Endometrial microvascular endothelial cells (primary cell): ENCODE data around the gene PLCD3. TPM values are rescaled to one million over a fixed set of nuclear protein-coding genes. Genes with fewer than 3 reads are reported as not detected.

Source experiments
- in situ Hi-C: cut with HindIII; loops from 2 replicates; pipeline ENCODE4 v1.10.0; 2017; ENCODE audit warnings: low sequenced_read_pairs, low pct_unique_long_range_greater_than_20kb; ENCODE audit errors: inconsistent ontology term
- total RNA-seq: library from RNA; depleted of rRNA; stranded (reverse); fragments of >200 nt; gene quantifications from one replicate; pipeline ENCODE4 v1.2.3, GENCODE V29; 2015; ENCODE audit errors: inconsistent ontology term

Gene PLCD3
- total RNA-seq, 1 donor from 2014 or later = 16.2 TPM

DNA sequence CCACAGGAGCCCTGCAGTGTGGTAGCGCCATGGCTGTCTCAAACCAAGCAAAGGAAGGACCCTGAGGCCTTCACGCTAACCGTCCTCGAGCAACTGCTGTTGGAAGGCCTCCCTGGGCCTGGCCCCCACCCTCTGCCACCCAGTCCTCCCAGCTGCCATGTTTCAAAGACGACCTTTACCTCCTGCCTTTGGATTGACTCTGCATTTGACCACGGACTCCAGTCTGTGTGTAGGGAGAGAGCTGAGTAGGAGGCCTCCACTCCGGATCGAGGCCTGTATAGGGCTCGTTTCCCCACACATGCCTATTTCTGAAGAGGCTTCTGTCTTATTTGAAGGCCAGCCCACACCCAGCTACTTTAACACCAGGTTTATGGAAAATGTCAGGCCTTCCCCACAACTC is 24.3 kb downstream of the PLCD3 start:
- in situ Hi-C loops = no loop called here

DNA sequence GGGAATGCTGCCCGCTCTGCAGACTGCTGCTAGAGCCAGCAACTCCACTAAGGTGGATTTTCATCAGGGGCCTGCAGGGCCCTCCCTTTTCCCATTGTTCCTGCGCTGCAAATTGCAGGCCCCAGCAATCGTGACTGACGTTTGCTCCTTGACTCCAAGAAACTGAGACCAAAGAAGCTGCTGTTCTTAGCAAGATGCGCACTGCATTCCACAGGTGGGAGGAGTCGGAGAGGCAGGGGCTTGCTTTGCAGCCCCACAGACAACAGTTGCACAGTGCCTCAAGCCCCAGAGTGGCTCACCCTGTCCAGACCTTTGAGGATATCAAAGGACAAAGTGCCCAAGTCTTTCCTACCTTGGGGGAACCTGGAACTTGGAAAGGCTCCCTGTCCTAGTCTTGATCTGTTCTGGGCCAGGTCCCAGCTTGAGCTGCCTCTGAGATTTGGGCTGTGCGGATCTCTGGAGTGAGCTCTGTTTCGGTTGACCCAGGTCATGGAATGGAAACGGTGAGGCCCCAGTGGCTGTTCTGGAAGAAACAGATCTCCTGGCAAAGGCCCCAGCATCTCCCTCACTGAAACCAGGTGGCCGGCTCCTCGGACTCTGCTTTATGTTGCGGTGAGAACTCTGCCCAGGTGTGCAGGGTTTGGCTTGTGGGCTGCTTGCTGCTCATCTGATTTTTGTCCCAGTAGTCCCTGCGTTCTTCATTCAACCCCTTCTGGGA is 24.9 kb downstream of the PLCD3 start:
- in situ Hi-C loops = no loop called here

DNA sequence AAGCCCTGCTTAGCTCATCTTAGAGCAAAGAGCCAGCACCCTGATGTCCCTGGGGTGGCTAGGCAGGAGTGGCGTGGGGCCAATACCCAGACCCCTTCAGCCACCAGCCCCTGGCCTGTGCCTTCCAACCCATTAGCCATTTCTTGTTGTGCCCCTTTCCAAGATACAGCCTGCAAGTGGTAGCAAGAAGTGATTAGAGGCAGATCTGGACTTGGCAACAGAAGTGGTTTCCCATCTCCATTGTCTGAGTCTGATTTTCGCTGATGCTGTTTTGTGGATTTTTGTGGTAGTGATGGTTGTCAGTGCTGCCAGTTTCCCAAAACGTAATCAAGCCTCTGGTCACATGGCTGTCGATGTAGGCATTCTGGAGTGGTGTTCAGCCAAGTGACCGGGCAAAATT is 25.7 kb downstream of the PLCD3 start:
- in situ Hi-C loops = no loop called here

DNA sequence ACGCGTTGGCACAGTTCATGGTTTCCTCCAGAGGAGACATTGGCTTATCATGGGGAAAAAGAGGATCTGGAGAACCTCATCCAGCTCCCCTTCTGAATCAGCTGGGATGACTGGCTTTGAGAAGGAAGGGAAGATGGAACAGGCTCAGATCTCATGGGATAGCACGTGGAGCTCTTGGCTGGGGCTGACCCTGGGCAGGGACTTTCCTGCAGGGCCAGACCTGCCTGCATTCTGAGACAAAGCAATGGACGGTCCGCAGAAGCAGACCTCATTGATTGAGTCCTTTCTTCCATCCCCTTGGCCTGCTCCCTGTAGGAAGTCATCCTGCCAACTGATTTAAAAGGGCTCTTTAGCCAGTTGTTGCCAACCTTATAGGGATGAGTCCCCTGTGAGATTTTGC is 26.2 kb downstream of the PLCD3 start:
- in situ Hi-C loops = no loop called here

DNA sequence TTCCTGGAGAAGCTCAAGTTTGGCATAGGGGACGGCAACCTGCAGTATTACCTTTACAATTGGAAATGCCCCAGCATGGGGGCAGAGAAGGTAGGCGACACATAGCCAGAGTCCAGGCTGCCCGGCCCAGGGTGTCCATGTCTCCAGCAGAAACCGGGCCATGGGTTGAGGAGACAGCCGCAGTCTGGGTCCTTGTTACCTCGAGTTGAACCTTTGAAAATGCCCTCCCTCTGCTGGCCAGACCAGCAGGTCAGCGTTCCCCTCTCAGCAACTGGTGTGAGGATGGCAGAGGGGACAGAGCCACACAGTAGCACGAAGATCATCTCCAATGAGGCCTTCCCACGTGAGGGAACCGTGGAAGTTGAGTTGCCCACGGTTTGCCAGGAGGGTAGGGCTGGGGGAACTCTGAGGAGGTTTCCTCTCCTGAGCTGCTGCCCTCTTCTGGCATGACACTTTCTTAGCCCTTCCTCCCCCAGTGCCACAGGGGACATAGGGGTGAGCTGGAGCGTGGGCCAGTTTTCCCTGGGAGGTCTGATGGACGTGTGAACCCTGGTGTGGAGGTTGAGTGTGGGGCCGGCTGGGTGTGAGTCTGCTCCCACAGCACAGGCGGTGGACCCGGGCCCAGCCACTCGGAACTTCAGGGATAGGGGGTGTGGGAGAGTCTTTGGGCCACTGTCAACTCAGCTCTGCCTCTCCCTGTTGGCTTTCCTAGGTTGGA is 27.2 kb downstream of the PLCD3 start:
- in situ Hi-C loops = no loop called here

DNA sequence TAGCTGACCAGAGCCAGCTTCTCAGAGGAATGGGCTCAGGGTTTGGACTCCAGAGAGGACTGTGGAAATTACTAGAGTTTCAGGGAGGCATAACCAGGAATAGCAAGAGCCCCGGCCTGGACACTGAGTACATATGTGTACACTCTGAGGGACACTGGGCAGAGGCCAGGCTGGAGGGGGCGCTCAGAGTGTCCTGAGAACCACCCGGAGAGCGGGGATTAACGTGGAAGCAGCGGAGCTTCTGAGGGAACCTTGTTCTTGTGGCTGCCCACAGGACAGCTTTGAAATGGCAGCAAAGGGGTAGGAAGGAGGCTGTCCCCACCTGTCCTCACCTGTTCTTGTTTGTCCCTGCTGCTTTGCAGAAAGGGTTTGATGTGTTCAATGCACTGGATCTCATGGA is 27.8 kb downstream of the PLCD3 start:
- in situ Hi-C loops = no loop called here

DNA sequence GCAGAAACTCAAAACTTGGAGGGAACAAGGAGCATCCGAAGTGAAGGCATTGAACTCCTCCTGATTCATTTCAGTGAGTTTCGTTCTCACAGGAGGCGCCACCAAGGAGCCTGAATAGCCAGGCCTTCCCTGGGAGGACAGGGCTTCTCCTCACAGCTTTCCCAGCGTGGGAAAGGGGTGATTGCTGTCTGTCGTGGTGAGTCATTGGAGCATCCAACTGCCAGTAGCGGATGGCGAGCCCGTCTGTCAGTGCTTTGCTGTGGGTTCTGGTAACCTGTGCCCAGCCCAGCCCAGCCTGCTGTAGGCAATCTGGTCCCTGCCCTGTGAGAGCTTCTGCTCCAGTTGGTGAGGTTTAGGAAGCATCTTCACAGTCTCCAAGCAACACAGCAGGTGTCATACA is 28.3 kb downstream of the PLCD3 start:
- in situ Hi-C loops = no loop called here

DNA sequence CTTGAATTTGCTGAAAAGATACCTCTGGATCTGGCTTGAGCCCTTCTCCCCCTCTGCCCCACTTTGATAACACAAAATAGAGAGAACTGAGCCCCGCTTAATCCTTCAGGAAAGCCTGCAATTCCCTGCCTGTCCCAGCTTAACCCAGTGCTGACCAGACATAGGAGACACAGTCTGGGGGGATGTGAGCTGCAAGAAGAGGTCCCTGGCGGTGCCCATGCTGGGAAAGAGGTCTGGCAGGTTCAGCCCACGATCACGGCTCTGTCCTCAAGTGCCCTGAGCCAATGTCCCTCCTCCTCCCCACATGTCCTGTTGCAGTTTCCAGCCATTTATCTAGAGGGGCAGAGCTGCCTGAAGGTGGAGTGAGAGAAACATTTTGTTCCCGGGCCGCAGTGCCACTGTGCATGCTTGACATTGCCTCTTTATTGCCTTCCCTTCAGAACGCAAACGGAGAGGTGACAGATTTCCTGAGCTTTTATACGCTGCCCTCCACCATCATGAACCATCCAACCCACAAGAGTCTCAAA is 29.0 kb downstream of the PLCD3 start:
- in situ Hi-C loops = no loop called here

DNA sequence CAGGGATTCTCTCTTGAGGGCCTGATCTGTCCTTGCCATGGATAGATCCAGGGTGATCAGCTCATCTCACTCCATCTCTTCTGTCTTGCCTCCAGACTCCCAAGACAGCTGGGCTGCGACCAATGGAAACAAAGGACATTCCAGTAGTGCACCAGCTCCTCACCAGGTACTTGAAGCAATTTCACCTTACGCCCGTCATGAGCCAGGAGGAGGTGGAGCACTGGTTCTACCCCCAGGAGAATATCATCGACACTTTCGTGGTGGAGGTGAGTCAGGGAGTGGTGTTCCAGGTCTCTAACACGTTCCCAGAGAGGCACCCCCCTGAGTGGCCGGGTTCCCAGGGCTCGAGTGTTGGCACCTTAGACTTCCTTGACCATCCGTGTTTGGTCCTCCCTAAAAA is 29.5 kb downstream of the PLCD3 start:
- in situ Hi-C loops = no loop called here

DNA sequence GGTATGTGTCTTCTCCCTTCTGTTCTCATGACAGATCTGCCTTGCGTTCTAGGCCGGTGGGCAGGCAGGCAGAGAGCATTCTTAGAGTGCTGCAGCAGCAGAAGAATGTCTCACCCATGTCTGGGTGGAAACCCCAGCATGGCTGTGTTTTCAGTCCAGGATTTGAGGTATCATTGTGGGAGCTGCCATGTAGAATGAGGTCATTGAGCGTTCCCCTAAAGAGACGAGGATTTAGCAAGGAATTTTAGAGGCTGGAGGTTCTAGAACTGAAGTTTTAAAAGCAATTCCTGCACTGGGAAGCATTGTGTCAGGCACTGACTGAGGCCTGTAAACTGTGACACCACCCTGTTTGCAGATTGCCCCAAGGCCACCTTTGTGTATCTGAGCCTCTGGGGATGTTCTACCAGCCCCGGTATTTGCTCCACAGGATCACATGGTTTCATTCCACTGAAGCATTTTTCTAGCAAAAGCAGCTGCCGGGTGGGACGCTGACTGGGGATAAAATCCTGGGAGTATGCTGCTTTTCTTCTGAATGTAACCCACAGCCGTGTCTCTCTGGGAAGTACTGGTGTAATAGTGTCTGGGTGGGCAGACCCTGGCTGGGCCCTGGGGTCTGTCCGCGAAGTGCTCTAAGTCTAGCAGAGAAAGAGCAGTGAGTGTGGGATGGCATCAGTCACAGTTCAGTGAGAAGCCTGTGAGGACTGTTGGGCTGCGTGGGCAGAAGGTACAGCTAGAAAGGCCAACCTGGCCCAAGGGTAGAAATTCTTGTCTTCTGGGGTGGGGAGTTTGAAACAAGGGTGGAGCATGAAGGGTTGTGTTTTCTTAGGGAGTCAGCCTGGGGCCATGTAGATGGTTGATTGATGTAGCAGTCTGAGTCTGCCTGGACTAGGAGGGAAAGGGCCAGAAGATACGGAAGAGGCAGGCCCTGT is 30.2 kb downstream of the PLCD3 start:
- in situ Hi-C loops = no loop called here

DNA sequence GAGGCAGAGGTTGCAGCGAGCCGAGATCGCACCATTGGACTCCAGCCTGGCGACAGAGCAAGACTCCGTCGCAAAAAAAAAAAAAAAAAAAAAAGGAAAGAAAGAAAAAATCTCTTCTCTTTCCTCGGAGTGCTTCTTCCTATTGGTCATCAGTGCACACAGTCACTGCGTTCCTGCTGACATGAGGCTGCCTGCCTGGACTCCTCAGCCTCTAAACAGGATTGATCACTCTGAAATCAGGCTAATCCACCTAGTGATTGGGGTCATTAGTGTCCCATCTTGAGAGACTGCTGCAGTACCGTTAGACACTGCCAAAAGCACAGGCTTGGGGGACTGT is 30.8 kb downstream of the PLCD3 start:
- in situ Hi-C loops = no loop called here

DNA sequence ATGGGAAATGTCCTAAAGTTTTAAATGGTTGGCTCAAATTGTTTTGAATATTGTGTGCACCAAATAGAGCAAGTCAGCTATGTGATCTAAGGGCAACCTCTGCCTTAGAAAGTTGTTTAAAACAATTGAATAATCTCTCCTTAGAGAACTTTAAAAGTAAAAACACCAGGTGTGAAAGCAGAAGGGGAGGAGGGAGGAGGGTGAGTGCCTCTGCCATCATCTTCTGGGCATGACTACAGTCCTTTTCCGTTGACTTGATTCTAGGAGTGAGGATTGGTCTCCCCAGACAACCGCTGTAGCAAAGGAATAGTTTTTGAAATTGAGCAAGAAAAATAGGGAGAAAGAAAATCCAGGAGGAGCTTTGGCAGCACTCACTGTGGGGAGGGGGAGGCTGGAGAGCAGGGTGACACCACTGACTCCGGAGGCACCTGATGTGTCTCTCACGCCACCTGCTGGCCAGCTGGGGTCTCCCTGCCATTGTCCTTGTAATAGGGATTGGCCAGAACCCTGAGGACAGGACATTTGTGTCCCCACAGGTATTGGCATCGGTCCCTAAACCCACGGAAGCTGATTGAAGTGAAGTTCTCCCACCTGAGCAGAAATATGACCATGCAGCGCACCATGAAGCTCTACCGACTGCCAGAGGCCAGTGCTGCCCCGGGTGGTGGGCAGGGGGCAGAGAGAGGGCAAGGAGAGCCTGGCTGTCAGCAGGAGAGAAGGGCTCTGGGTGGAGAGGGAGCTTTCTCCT is 33.3 kb downstream of the PLCD3 start:
- in situ Hi-C loops = no loop called here

DNA sequence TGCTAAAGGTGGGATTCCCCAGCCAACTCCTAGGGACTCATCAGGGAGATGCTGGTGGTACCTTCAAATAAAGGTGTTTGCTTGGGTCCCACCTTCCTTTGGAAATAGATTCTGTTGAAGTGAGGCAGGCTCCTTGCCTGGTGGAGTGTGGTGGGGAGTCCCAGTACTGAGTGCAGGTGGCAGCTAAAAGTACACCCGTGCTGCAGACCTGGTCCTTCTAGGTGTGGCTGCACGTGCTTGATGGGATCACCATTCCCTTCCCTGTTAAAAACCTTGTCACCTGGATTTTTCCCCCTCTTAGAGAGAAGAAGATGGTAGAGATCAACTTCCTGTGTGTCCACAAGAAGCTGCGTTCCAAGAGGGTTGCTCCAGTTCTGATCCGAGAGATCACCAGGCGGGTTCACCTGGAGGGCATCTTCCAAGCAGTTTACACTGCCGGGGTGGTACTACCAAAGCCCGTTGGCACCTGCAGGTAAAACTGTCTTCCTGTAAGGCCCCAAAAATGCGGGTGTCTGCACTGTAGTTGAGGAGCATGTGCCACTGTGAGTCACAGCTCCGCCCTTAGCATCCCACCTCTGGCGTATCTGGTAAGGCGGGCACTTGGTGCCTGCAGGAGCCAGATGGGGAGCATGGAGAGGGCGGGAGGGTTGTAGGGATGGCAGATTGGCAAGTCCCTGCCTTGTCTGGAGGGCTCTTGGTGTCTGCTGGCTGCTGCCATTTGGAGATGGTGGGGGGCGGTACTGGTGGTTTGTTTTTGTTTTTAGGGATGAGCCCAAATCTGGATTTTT is 34.0 kb downstream of the PLCD3 start:
- in situ Hi-C loops = no loop called here

DNA sequence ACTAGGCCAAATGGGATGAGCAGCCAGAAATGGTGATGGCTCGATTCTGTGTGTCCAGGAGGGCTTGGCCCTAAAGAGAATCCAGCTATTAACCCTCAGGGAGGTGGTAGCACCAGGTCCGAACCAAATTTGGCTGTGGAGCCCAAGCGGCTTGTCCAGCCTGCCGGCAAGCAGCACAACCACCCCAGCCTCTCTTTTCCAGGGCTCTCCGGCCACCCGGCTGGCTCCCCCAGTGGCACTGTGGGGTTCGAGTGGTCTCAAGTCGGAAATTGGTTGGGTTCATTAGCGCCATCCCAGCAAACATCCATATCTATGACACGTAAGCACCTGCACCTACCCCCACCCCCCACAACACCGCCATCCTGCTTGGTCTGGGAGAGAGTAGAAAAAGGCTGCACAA is 35.4 kb downstream of the PLCD3 start:
- in situ Hi-C loops = no loop called here

DNA sequence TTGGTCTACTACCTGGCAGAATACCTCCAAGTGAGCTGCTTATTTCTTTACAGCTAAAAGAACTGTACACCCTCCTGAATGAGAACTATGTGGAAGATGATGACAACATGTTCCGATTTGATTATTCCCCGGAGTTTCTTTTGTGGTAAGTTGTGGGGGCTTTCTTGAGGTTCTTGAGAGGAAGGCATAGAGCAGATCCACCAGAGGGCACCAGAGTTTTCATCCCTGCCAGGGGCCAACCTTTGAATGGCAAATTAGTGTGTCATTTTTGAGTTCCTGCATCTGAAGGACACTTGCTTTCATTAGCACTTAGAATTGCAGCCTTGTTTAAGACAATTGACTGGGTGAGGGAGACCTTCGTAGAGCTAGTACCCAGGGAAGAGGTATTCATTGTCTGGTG is 36.2 kb downstream of the PLCD3 start:
- in situ Hi-C loops = no loop called here

DNA sequence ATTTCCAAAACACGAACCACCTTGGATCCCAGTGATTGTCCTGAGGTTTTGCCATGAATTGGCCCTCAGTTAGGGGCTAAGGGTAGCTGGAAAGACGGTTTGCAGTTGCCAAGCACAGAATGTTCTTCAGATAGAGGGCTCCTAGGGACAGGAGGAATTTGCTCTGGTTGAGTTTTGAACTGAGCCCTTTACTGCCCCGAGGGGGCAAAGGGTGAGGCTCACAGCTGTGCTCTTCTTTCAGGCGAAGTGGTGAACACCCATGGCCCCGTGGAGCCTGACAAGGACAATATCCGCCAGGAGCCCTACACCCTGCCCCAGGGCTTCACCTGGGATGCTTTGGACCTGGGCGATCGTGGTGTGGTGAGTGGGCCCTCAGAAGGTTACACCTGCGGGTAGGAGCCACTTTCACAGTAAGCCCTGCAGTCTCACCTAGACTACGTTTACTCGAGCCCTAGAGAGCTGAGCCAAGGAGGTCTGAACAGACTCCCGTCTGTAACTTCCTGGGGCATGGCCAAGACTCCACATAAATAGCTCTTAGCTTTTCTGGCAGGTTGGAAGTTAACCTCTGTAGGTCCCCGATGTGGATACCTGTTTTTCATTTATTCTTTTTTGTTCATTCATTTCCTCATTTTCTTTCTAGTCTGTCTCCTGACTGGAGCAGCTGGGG is 38.7 kb downstream of the PLCD3 start:
- in situ Hi-C loops = no loop called here

DNA sequence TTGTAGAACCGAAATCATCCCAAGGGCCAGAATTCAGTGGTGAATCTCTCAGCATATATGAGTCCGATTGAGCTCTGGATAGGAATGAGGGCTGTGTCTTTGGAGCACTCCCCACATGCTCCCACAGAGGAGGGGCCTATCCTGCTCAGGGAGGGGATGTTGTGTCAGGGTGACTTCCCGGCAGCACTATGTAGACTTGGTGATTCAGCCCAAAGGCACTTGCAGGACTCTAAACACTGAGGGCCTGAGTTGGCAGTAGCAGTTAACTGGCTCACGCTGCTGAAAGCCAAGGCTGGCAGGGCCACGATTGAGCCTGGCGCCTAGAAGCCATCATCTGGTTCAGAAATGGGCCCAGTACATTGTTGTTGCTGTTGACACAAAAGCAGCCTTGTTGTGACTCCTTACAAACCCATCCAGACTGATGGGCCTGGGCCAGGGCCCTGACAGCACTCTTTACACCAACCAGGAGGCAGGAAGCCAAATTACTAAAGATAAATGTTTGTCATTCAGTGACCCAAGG is 39.3 kb downstream of the PLCD3 start:
- in situ Hi-C loops = no loop called here
